ENCODE results near the gene FBN2. TPM values are rescaled to one million over a fixed set of nuclear protein-coding genes. Genes with fewer than 3 reads are reported as not detected.

FBN2 gene

DNA sequence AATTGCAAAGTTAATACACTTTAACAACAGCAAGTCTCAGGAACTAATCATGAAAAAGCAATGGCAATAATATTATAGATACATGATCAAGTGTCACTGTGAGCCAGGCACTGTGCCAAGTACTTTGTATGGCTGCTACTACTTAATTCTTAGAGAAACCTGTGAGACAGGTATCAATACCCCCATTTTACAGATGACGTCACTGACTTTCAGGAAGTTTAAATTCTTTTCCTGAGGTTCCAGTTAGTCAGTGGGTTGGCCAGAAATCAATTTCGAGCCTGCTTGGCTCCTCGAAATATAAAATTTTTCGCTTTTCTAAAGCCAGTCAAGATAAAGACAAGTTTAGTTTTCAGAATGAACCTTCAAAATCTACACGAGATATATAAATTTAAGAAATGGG, 324.2 kb downstream of the FBN2 start:
- Histone ChIP-seq H3K4me2 (ENCODE audit: low read length) (no peak overlapping the region), H3K9me3 (replicated peaks; ENCODE audit: low read length) (no peaks in the 10 kb centered on the region), H3K27me3 (ENCODE audit: control insufficient read depth, insufficient read depth, low read length) (no peaks in the 10 kb centered on the region), H3K4me1 (ENCODE audit: control insufficient read depth, insufficient read depth, low read length) (peaks cover 13% of the 10 kb centered on the region), H3K36me3 (ENCODE audit: insufficient read depth, low read length) (no peaks in the 10 kb centered on the region), H3K9ac (ENCODE audit: low read depth, low read length) (no peak overlapping the region), H3K4me3 (ENCODE audit: low read length) (no peak overlapping the region)

GRCh38 chr5:128213340-128213739, 324.7 kb downstream of the FBN2 start:
- H3K4me2 ChIP-seq (ENCODE audit: low read length): no peak overlapping the region
- no peak overlapping the region for H3K9ac ChIP-seq (ENCODE audit: low read depth, low read length)
- no peaks in the 10 kb centered on the region for H3K9me3 ChIP-seq (replicated peaks; ENCODE audit: low read length)
- no peaks in the 10 kb centered on the region for H3K36me3 ChIP-seq (ENCODE audit: insufficient read depth, low read length)
- no peak overlapping the region for H3K4me3 ChIP-seq (ENCODE audit: low read length)
- no peaks in the 10 kb centered on the region for H3K27me3 ChIP-seq (ENCODE audit: control insufficient read depth, insufficient read depth, low read length)
- peaks cover 13% of the 10 kb centered on the region for H3K4me1 ChIP-seq (ENCODE audit: control insufficient read depth, insufficient read depth, low read length)

DNA sequence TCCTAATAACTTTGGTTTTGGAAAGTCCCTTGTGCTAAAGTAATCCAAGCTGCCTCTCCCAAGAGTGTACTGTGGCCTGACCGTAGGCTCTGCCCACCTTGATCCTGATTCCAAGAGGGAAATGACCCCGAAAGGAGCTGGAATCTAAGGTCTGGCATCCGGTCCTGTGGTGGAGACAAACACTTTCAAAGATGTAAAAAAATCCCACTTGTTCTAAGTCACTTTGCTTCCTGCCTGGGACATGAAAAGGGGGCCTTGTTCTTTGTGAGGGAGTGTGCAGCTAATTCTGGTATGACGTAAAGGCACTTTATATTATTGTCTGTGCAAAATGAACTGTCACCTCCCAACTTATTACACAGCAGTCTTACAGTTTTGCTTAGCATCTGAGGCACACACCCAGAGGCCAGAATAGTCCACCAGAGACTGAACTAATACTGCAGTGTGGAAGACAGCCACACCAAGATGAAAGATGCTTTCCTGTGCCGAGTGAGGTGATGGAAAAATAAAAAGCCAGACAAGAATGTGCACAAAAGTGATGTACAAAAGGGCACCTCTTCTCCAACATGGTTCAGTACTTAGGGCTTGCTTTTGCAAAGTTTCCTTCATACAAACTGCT, 325.7 kb downstream of the FBN2 start:
- no peaks in the 10 kb centered on the region for H3K27me3 ChIP-seq (ENCODE audit: control insufficient read depth, insufficient read depth, low read length)
- no peaks in the 10 kb centered on the region for H3K36me3 ChIP-seq (ENCODE audit: insufficient read depth, low read length)
- peaks cover 9% of the 10 kb centered on the region for H3K4me1 ChIP-seq (ENCODE audit: control insufficient read depth, insufficient read depth, low read length)

GRCh38 chr5:128208436-128208835, 329.6 kb downstream of the FBN2 start:
- Histone ChIP-seq H3K4me2 (ENCODE audit: low read length) (no peak overlapping the region), H3K9ac (ENCODE audit: low read depth, low read length) (no peak overlapping the region), H3K4me3 (ENCODE audit: low read length) (no peak overlapping the region), H3K27me3 (ENCODE audit: control insufficient read depth, insufficient read depth, low read length) (no peaks in the 10 kb centered on the region), H3K9me3 (replicated peaks; ENCODE audit: low read length) (no peaks in the 10 kb centered on the region), H3K4me1 (ENCODE audit: control insufficient read depth, insufficient read depth, low read length) (no peaks in the 10 kb centered on the region), H3K36me3 (ENCODE audit: insufficient read depth, low read length) (no peaks in the 10 kb centered on the region)

More for the DNA sequence above, 325.7 kb downstream of the FBN2 start:
- no peak overlapping the region for H3K4me3 ChIP-seq (ENCODE audit: low read length)
- no peaks in the 10 kb centered on the region for H3K9me3 ChIP-seq (replicated peaks; ENCODE audit: low read length)
- no peak overlapping the region for H3K4me2 ChIP-seq (ENCODE audit: low read length)
- H3K9ac ChIP-seq (ENCODE audit: low read depth, low read length): no peak overlapping the region

Small RNAs within 50 kb of the gene (small RNA-seq; reads per million reads assigned to genes)
- not detected for gene RF00019

Measured in skeletal muscle satellite cell (primary cell).